ENCODE data around the gene NBEAL1.

NBEAL1 gene

DNA sequence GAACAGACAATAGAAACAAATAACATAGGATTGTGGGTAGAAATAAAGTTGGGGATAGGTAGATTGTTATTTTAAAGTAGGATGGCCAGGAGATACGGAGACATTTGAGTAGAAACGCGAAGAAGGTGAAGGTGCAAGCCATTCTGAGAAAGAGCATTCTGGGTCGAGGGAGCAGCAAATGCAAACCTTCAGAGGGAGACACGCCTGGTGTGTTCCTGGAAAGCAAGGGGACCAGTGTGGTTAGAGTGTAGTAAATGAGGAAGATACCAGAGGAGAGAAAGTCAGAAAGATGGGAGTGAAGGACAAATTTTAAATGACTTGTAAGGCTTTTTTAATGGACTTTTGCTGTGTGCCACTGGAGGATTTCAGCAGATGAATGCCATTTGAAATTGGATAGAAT lies 225.8 kb downstream of the NBEAL1 start:
- no peak overlapping the region for H3K4ac ChIP-seq (ENCODE audit: low read length)
- H3K18ac ChIP-seq (ENCODE audit: low read length) = no peak overlapping the region
- peaks cover 3% of the 10 kb centered on the region for H3K79me1 ChIP-seq (ENCODE audit: low read depth, low read length)
- no peak overlapping the region for H3K27ac ChIP-seq (replicated peaks; ENCODE audit: low read length)
- no peak for DNase-seq (ENCODE audit: low spot score)
- H3K9me3 ChIP-seq (replicated peaks in 1 of 2; ENCODE audit: control insufficient read depth in 2 of 2, insufficient read depth in 1 of 2, low read depth in 1 of 2, low read length in 2 of 2) = no peaks in the 10 kb centered on the region
- H4K8ac ChIP-seq (ENCODE audit: low read depth, low read length) = no peak overlapping the region
- H3K27me3 ChIP-seq (ENCODE audit: control insufficient read depth in 3 of 3, insufficient read depth in 3 of 3, low read depth in 1 of 3, low read length in 3 of 3) = no peaks in the 10 kb centered on the region
- H3K4me1 ChIP-seq (ENCODE audit: control insufficient read depth in 2 of 2, insufficient read depth in 1 of 2, low read depth in 1 of 2, low read length in 2 of 2) = peaks cover 2 to 3% of the 10 kb centered on the region in 2 donors
- peaks cover 0 to 37% of the 10 kb centered on the region in 2 donors for H3K36me3 ChIP-seq (replicated peaks in 1 of 2; ENCODE audit: control insufficient read depth in 2 of 2, insufficient read depth in 2 of 2, low read length in 2 of 2)
- no peak overlapping the region for H2BK12ac ChIP-seq (ENCODE audit: low read length)
- H3K4me2 ChIP-seq (ENCODE audit: insufficient read depth, low read length, poor library complexity, severe bottlenecking) = no peak overlapping the region
- no peak overlapping the region for H4K91ac ChIP-seq (ENCODE audit: low read depth, low read length, poor library complexity)
- no peak overlapping the region for H3K23ac ChIP-seq (ENCODE audit: low read depth, low read length, poor library complexity)
- no peak overlapping the region for H2BK120ac ChIP-seq (ENCODE audit: low read depth, low read length)
- no peak overlapping the region for H3K14ac ChIP-seq (ENCODE audit: low read length)
- no peak overlapping the region for H3K4me3 ChIP-seq (ENCODE audit: low read length in 2 of 2)
- H2BK5ac ChIP-seq (ENCODE audit: low read length) = no peak overlapping the region
- H2AFZ ChIP-seq (ENCODE audit: low read length) = no peak overlapping the region
- H2AK5ac ChIP-seq (ENCODE audit: low read depth, low read length) = no peak overlapping the region
- no peak overlapping the region for H3K9ac ChIP-seq (ENCODE audit: low read depth, low read length, poor library complexity)
- WGBS, 2 donors (ENCODE audit: extremely low coverage in 2 of 2, insufficient read length in 2 of 2, insufficient replicate concordance in 1 of 2) = 100% methylated on average over 1 to 2 of the region's 5 CpGs
- H2BK15ac ChIP-seq (ENCODE audit: low read length) = no peak overlapping the region

DNA sequence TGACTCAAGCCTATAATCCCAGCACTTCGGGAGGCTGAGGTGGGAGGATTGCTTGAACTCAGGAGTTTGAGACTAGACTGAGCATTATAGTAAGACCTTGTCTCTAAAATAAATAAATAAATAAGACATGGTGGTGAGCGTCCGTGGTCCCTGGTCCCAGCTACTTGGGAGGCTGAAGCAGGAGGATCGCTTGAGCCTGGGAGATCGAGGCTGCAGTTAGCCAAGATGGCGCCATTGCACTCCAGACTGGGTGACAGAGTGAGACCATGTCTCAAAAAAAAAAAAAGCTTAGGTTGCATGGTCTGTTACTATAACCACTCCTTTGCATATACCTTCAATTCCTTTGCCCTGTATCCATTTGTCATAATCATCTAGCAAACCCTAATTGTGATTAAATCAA lies 227.8 kb downstream of the NBEAL1 start:
- H3K27me3 ChIP-seq (ENCODE audit: control insufficient read depth in 3 of 3, insufficient read depth in 3 of 3, low read depth in 1 of 3, low read length in 3 of 3) = no peaks in the 10 kb centered on the region
- H3K4me3 ChIP-seq (ENCODE audit: low read length in 2 of 2) = no peak overlapping the region
- H3K27ac ChIP-seq (replicated peaks; ENCODE audit: low read length) = no peak overlapping the region

DNA sequence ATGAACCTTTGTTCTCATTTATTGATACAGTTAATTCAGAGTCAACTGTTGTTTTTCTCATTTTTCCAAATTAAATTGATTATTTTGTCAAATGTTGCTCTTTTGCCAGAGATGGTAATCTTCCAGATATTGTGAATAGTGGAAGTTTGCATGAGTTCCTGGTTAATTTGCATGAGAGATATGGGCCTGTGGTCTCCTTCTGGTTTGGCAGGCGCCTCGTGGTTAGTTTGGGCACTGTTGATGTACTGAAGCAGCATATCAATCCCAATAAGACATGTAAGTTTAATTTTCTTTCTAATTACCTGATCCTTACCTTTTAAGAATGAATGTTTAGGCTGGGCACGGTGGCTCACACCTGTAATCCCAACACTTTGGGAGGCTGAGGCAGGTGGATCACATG lies 232.0 kb downstream of the NBEAL1 start:
- no CpG with 5 or more reads among the region's 3 CpGs for WGBS, 2 donors (ENCODE audit: extremely low coverage in 2 of 2, insufficient read length in 2 of 2, insufficient replicate concordance in 1 of 2)
- Histone ChIP-seq H3K4me3 (ENCODE audit: low read length in 2 of 2) (no peak overlapping the region), H2BK5ac (ENCODE audit: low read length) (no peak overlapping the region), H2BK15ac (ENCODE audit: low read length) (no peak overlapping the region), H4K8ac (ENCODE audit: low read depth, low read length) (no peak overlapping the region), H3K14ac (ENCODE audit: low read length) (no peak overlapping the region), H2BK12ac (ENCODE audit: low read length) (no peak overlapping the region), H3K79me1 (ENCODE audit: low read depth, low read length) (peaks cover 2% of the 10 kb centered on the region), H2AFZ (ENCODE audit: low read length) (no peak overlapping the region), H3K4me2 (ENCODE audit: insufficient read depth, low read length, poor library complexity, severe bottlenecking) (no peak overlapping the region), H2AK5ac (ENCODE audit: low read depth, low read length) (no peak overlapping the region), H3K36me3 (replicated peaks in 1 of 2; ENCODE audit: control insufficient read depth in 2 of 2, insufficient read depth in 2 of 2, low read length in 2 of 2) (peaks cover 2 to 86% of the 10 kb centered on the region in 2 donors), H3K18ac (ENCODE audit: low read length) (no peak overlapping the region), H4K91ac (ENCODE audit: low read depth, low read length, poor library complexity) (no peak overlapping the region), H3K23ac (ENCODE audit: low read depth, low read length, poor library complexity) (no peak overlapping the region), H3K27me3 (ENCODE audit: control insufficient read depth in 3 of 3, insufficient read depth in 3 of 3, low read depth in 1 of 3, low read length in 3 of 3) (no peaks in the 10 kb centered on the region), H3K9ac (ENCODE audit: low read depth, low read length, poor library complexity) (no peak overlapping the region), H3K4me1 (ENCODE audit: control insufficient read depth in 2 of 2, insufficient read depth in 1 of 2, low read depth in 1 of 2, low read length in 2 of 2) (no peaks in the 10 kb centered on the region), H3K9me3 (replicated peaks in 1 of 2; ENCODE audit: control insufficient read depth in 2 of 2, insufficient read depth in 1 of 2, low read depth in 1 of 2, low read length in 2 of 2) (no peaks in the 10 kb centered on the region), H2BK120ac (ENCODE audit: low read depth, low read length) (no peak overlapping the region), H3K27ac (replicated peaks; ENCODE audit: low read length) (no peak overlapping the region), H3K4ac (ENCODE audit: low read length) (no peak overlapping the region)
- no peak for DNase-seq (ENCODE audit: low spot score)

More for the DNA sequence above, 227.8 kb downstream of the NBEAL1 start:
- Histone ChIP-seq H2BK120ac (ENCODE audit: low read depth, low read length) (no peak overlapping the region), H4K91ac (ENCODE audit: low read depth, low read length, poor library complexity) (no peak overlapping the region), H3K23ac (ENCODE audit: low read depth, low read length, poor library complexity) (no peak overlapping the region), H3K9me3 (replicated peaks in 1 of 2; ENCODE audit: control insufficient read depth in 2 of 2, insufficient read depth in 1 of 2, low read depth in 1 of 2, low read length in 2 of 2) (no peaks in the 10 kb centered on the region), H2BK12ac (ENCODE audit: low read length) (no peak overlapping the region), H4K8ac (ENCODE audit: low read depth, low read length) (no peak overlapping the region), H3K18ac (ENCODE audit: low read length) (no peak overlapping the region), H3K9ac (ENCODE audit: low read depth, low read length, poor library complexity) (no peak overlapping the region), H3K36me3 (replicated peaks in 1 of 2; ENCODE audit: control insufficient read depth in 2 of 2, insufficient read depth in 2 of 2, low read length in 2 of 2) (peaks cover 2 to 57% of the 10 kb centered on the region in 2 donors), H3K4me2 (ENCODE audit: insufficient read depth, low read length, poor library complexity, severe bottlenecking) (no peak overlapping the region), H3K79me1 (ENCODE audit: low read depth, low read length) (peaks cover 3% of the 10 kb centered on the region), H2AFZ (ENCODE audit: low read length) (no peak overlapping the region), H2BK5ac (ENCODE audit: low read length) (no peak overlapping the region), H2AK5ac (ENCODE audit: low read depth, low read length) (no peak overlapping the region), H3K4ac (ENCODE audit: low read length) (no peak overlapping the region), H3K4me1 (ENCODE audit: control insufficient read depth in 2 of 2, insufficient read depth in 1 of 2, low read depth in 1 of 2, low read length in 2 of 2) (peaks cover 2 to 3% of the 10 kb centered on the region in 2 donors), H3K14ac (ENCODE audit: low read length) (no peak overlapping the region), H2BK15ac (ENCODE audit: low read length) (no peak overlapping the region)
- WGBS, 2 donors (ENCODE audit: extremely low coverage in 2 of 2, insufficient read length in 2 of 2, insufficient replicate concordance in 1 of 2) = no CpG with 5 or more reads among the region's 6 CpGs
- no peak for DNase-seq (ENCODE audit: low spot score)

DNA sequence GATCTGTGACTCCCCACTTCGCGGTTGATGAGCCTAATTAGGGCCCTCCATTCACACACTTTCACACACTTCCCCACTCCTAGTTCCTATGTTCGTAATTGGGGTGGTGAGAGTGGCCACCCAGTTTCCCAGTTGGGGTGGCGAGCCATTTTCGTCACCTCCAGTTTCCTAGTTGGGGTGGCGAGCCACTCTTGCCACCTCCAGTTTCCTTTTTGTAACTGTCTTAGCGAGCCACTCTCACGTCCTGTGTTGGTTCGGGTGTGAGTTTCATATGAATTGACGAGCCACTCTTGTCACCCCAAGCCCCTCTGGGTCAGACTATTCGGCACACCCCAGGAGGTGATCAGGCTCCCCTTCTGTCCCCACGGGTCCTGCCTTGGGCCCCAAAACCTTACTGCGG lies 238.1 kb downstream of the NBEAL1 start:
- Histone ChIP-seq H3K4ac (ENCODE audit: low read length) (no peak overlapping the region), H3K9ac (ENCODE audit: low read depth, low read length, poor library complexity) (no peak overlapping the region), H3K4me2 (ENCODE audit: insufficient read depth, low read length, poor library complexity, severe bottlenecking) (no peak overlapping the region), H3K79me1 (ENCODE audit: low read depth, low read length) (no peaks in the 10 kb centered on the region), H3K27ac (replicated peaks; ENCODE audit: low read length) (no peak overlapping the region), H2AK5ac (ENCODE audit: low read depth, low read length) (no peak overlapping the region), H3K18ac (ENCODE audit: low read length) (no peak overlapping the region), H2BK12ac (ENCODE audit: low read length) (no peak overlapping the region), H3K36me3 (replicated peaks in 1 of 2; ENCODE audit: control insufficient read depth in 2 of 2, insufficient read depth in 2 of 2, low read length in 2 of 2) (peaks cover 4 to 89% of the 10 kb centered on the region in 2 donors), H2BK120ac (ENCODE audit: low read depth, low read length) (no peak overlapping the region), H2BK5ac (ENCODE audit: low read length) (no peak overlapping the region), H4K91ac (ENCODE audit: low read depth, low read length, poor library complexity) (no peak overlapping the region), H3K23ac (ENCODE audit: low read depth, low read length, poor library complexity) (no peak overlapping the region), H2BK15ac (ENCODE audit: low read length) (no peak overlapping the region), H3K9me3 (replicated peaks in 1 of 2; ENCODE audit: control insufficient read depth in 2 of 2, insufficient read depth in 1 of 2, low read depth in 1 of 2, low read length in 2 of 2) (peaks cover 0 to 2% of the 10 kb centered on the region in 2 donors), H3K27me3 (ENCODE audit: control insufficient read depth in 3 of 3, insufficient read depth in 3 of 3, low read depth in 1 of 3, low read length in 3 of 3) (no peaks in the 10 kb centered on the region), H2AFZ (ENCODE audit: low read length) (no peak overlapping the region), H3K4me1 (ENCODE audit: control insufficient read depth in 2 of 2, insufficient read depth in 1 of 2, low read depth in 1 of 2, low read length in 2 of 2) (no peaks in the 10 kb centered on the region), H3K14ac (ENCODE audit: low read length) (no peak overlapping the region), H4K8ac (ENCODE audit: low read depth, low read length) (no peak overlapping the region), H3K4me3 (ENCODE audit: low read length in 2 of 2) (no peak overlapping the region)
- WGBS, 2 donors (ENCODE audit: extremely low coverage in 2 of 2, insufficient read length in 2 of 2, insufficient replicate concordance in 1 of 2) = no CpG with 5 or more reads among the region's 13 CpGs
- DNase-seq (ENCODE audit: low spot score) = no peak
